M059J (cell line): ENCODE measurements around the gene ZNF697. TPM values are rescaled to one million over a fixed set of nuclear protein-coding genes. Genes with fewer than 3 reads are reported as not detected.

Experiments
- DNase-seq: peaks from one replicate; pipeline ENCODE4 v3.0.0-alpha.2; 2012; ENCODE audit warnings: low read depth
- total RNA-seq: library from RNA; depleted of rRNA; stranded (reverse); fragments of >200 nt; shearing (Covaris generic); gene quantifications from 2 replicates; pipeline ENCODE4 v1.2.3, GENCODE V29; 2014

The ZNF697 gene
- total RNA-seq, 1 experiment from 2014 or later: 5.2 TPM

DNA sequence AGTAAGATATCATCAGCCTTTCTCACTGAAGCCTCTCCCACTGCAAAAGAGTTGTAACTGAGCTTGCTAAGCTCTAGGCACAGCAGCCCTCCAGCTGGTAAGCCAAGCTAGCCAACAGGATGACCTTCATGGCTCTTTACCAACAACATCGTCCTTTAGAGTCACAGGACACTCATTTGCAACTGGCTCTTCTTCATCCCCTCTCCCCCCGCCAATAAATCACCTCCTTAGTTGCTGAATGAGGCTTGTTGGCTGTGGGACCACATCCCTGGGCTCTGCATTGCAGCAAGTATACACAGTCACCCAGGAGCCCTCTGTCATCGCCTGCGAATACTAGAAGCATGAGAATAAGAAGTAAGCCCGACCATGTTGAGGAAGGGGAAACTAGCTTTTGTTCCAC, 16.0 kb upstream of the ZNF697 start:
- DNase-seq: no peak

DNA sequence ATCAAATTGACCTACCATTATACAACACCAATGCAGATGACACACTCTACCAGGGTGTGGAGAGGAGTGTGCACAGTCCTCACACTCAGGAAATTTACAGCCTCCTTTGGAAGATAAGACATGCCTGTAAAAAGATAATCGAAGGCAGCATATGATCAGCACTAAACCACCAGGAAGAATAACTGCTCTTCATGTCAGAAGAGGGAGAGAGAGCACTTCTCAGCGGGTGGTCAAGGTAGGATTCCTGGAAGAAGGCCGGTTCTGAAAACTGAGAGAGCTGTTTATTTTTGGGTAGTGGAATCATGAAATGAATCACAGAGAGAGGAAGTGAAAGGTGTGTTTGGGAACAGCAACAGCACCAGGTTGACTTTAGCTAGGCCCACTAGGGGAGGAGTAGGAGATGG, 14.0 kb upstream of the ZNF697 start:
- DNase-seq: no peak

DNA sequence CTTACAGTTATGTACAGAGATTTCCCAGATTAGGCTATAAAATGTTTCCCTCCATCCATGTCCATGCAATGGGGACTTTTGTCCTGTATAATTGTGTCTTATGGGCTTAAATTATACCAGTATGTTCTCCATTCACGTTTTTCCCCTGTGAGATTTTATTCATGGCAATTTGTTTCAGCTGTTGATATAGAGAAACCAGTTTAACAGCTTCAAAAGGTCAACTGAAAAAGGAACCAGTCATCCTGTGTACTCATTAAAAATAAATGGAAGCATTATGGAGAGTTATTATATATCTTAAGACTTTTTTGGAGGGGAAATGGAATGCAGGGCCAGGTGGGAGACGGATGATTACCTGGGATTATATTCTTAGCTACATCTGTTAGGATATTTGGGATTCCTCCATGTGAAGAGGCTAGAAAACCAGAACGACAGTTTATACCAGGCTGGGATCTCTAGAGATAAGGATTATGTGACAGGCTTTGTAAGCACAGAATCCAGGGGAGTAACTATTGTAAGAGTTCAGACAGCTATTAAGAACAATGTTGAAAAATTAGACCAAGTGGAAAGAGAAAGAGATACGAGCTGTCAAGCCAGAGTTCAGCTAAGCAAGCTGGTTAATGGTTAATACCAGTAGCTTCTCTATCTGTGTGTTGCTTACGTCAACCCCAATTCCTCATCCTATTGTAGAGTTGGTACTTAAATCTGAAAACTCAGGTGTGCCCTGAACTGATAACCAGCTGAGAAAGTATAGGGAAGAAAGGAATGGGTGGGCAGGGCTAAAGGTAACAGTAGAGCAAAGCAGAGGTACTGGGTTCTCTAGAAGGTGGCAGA, 12.4 kb upstream of the ZNF697 start:
- no peak for DNase-seq

DNA sequence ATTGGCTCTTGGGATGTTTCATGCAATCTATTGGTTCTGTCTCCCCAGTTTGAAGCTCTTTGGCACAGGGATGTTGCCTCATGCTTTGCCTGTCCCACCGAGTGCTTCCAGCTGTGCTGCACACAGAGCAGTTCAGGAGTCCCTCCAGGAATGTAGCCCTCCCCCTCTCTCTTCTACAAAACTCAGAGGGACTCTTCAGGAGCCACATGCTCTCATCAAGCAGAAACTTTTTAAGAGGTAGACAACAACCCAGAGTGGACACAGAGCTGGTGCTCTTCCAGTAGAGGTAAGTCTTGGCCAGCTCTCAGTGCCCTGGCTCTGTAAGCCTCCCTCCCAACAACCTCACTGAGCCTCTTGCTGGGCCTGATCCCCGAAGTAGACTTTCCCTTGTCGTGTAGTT, 11.6 kb upstream of the ZNF697 start:
- DNase-seq: no peak

DNA sequence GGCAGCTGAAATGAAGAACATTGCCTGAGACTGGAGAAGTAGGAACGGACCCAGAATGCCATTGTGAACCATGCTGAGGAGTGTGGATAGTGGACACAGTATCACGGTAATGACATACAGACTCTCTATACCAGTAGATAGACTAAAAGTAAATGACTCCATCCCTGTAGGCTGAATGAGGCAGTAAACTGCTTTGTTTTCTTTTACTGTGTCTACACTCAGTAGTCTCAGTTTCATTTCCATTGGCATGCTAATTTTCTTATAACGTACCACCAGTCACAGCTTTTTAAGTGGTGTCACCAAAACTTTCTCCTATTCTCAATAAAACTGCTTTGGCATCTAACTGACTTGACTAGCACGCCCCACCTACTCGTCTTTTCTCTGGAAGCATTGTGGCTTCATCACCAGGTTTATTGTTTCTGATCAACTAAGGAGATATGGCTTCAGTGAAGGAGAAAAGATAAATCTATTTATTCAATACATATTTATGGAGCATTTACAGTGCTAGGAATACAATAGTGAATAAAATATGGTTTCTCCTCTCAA, 8.4 kb upstream of the ZNF697 start:
- DNase-seq: no peak

DNA sequence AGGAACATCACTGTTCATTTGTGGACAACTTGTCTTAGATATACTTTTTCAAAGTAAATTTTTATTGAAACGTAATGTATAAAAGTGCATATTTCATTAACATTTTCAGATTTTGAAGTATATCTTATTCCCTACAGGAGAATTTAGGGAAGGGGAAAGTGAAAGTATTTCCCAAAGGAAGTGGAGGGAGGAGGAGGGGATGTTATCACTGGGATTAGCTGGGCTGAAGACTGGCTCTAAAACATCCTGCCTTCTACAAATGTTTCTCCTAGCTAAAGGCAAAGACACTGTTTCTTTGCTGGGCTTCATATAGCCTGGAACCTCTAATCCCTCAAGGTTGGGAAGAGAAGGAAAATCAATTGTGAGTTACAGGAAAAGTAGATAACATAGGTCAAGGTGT, 7.1 kb upstream of the ZNF697 start:
- peak; percentile 28 for DNase-seq

DNA sequence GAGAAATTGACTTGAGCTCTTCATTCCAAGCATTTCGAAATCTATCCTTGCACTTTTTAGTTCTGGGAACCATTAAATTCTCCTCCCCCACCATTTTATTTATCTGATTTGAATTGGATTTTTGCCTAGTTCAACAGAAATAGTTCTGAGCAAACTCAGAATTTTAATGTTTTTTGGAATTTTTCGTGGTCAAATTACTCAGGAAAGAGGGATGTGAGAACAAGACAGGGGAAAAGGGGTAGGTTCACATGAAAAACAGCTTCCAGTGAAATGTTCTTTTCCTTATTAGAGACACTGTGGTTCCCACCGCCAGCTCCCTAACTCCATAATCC, 5.7 kb upstream of the ZNF697 start:
- no peak for DNase-seq

DNA sequence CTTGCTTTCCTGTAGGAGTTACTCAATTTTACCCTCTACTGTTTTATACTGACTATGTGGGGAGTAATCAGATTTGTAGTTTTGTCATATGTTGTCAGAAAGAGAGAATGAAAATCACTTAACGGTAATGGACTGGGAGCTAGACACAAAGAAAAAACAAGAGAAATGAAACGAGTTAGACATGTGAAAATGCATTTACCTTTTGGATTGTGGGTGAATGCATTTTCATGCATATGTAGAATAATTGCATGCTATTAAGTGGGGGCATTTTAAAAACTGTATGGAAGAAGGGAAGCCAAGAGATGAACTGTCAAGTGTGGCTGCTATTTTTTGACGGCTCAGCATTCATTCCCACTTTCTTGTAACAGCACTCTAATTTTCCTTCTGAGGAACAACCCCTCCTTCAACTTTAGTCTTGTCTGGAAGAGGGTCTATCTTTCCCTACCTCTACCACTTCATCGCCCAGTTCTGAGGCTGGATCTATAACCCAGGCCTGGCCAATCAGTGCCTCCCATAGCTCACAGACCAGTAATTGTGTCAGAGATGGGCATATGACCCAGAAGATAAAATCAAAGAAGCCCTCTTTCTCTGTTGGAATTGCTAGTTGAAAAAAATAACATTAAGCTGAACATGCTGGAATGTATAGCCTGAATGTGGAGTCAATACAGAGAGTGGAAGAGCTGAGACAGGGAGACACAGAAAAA, 5.2 kb upstream of the ZNF697 start:
- no peak for DNase-seq

DNA sequence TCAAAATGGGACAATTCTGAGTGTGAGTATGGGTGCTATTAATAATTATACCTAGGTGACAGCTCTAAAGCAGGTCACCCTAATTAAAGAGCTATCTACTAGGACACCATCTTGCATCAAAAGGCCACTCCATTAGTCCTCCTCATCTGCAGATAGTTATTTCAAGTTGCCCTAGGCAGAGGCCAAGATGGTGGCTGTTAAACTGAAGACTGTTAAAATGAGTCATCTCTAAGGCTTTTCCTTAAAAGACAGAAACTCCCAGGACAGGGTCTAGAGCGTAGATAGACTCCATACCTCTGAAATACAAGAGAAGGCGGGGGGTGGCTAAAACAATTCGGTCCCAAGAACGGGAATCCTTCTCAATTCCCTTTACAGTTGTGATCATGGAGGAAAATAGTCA, 4.5 kb upstream of the ZNF697 start:
- peak; percentile 29 for DNase-seq

DNA sequence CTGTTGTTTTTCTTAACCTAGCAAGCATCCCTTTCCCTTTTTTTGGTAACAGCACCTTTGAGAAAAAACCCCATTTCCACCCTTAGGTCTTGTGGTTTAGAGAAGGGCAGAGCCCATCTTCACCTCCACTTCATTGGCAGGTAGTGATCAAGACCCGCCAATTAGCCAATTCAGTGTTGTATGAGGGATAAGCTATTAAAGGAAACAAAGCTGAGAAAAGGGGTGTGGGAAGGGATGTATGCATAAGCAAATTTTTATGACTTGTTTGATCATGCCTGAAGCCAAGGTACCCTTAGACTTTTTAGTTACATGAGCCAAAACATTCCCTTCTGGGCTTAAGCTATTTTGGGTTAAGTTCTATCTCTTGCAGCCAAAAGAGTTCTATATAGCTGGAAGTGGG, 3.6 kb upstream of the ZNF697 start:
- no peak for DNase-seq

DNA sequence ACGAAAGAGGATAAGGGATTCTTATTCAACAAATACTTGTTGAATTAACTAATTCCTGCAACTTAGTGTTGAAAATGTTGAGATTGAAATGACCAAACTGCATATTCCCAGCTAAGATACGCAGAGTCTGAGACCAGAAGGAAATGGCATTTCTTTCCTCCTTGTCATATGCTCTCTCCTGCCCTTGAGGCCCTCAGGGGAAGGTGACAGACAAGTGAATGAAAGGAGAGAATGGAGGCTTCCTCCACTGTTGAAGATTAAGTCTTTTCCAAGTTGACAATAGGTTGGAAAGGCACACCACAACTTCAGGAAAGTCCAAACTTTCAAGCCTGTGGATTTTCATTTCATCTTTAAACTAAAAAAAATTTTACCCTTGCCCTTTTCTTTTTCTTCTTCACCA, 3.1 kb upstream of the ZNF697 start:
- peak; percentile 18 for DNase-seq

DNA sequence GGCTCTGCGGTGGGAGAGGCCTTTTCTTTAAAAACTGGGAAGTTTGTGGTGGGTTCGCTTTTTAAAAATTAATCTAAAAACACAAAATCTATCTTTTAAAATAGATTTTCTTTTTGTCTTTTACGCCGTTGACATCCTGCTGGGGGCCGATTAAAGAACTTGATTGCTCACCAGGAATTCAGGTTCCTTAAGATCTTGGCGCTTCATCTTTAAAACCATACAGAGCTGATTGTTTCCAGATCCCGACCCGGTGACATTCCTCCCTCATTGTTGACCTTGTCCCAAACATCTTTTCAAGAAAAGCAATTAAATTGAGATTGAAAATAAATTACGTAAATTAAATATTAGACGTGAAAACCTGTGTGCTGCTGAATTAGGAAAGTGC, 546 bp upstream of the ZNF697 start:
- DNase-seq: no peak

DNA sequence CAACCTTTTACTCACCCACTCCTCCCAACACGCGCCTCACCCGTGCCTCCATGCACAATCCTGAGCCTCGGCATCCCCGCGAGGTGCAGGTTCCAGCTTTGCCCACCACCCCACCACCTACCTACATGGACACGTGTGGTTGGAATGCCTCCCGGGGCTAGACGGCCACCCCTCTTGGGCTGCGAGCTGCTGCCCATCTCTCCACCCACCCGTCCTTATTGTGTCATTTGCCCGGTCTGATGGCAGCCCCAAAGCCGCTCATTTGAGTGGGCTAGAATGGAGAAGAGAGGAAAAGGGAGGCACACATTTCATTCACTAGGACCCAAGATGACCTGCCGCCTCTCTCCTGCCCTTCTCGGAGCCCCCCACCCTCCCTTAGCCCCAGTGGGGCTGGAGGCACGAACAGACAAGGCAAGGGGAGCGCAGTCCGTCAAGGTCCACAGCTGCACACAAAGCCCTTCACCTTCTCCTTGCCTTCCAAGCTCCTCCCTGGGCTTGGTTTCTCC, 785 bp downstream of the ZNF697 start:
- DNase-seq: no peak

DNA sequence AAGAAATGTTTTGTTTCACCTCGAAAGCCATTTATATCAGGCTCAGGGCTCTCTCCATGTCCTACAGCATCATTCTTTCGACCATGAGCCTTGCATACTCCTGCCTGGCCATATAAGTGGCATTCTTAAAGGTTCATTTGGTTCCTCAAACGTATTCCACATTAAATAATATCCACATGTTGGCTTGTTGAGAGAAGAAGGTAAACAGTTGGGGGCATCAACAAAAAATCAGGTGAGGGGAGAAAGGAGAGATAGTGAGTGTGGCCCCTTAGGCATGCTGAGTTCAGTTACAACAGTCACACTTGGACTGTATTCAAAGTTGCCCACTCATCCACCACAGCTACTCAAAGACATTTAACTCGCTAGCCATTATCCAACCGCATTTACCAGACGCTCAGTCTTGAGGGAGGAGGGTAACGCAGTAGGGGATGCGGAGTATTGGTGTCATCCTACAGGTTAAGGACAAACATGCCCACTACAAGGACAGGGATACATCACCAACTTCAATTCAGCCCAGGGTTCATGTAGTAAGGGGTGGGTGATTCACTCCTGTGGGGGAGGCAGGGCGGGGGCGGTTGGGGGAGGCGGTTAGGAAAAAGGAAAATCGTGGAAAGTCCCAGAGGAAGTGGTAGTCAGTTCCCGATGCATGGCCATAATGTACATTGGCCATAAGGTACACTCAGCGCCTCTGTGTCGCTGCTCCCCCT, 1.4 kb downstream of the ZNF697 start:
- DNase-seq: peak; percentile 60

DNA sequence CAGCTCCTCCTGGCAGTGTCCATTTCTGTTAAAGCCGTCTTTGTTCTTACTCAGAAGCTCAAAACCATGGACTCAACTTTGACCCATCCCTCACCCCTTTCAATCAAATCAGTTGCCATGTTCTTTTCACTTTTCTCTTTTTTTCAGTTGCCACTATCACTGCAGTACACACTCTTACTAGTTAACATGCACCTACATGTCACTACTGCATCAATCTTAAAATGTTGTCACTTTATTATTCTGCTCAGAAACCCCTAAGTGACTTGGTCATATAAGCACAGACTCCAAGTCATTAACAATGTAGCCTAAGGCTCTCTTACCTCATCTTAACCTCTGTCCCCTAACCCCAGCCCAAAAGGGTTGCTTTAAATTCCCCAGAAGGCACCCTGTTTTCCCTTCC, 9.0 kb downstream of the ZNF697 start:
- no peak for DNase-seq

DNA sequence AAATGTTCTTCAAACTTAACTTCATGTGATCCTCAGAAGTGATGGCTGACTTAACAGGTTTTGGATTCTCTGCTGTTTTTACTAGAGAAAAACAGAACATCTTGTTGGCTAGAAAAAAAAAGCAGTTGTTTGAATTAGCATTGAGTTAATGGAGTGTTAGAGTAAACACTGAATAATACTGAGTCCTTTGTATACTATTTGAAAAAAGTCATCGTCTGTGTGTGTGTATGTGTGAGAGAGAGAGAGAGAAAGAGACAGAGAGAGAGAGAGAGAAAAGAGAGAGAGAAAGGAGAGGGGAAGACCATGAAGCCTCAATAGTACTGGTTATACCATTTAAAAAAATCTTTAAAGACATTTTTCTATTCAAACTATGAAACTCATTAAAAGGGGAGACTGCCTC, 10.4 kb downstream of the ZNF697 start:
- no peak for DNase-seq

DNA sequence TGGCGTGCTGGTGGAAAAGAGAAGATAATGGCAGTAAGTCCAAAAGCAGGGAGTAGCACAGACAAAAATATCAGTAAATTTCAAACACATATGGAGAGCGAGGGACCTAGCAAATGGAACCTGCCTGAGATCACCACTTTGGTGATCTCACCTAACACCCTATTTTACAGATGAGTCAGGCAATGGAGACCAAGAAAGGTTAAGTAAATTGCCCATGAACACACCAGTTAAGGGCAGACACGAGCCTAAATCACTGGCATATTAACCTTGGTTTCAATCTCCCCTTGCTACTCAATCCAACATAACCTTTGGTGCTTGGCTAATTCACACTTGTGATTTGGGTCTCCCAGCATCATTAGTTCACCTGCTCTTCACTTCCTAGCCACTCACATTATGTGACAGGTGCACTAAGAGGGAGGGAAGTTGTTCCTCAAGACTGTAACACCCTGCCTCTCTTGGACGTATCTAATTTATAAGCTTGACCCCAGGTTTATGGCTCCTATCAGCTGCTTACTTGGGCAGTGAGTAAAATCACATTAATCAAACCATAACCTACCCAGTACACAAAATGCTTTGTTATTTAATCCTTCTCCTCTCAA, 11.5 kb downstream of the ZNF697 start:
- DNase-seq: no peak

DNA sequence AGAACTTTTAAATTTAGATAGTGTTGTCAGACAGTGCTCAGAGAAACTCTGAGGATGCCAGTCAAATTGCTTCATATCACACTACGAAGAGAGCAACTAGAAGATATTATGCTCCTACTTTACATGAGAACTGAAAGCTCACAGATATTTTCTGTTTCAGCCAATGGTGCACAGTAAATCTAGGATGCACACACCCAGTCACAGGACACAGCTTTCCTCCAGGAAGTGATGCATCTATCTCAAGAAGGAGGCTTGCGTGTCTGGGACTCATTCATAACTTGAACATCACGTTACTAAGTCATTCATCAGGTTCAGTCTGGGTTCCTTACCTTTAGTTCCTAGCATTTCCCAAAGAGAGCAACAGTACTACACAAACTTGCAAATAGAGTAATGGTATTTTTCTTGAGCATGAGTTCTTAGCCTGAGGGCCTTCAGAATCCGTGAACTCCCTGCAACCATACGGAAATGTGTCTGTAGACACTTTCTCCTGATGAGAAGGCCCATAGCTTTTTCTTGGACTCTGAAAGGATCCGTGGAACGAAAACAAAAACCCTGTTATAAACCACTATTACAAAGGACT, 12.2 kb downstream of the ZNF697 start:
- DNase-seq: no peak

DNA sequence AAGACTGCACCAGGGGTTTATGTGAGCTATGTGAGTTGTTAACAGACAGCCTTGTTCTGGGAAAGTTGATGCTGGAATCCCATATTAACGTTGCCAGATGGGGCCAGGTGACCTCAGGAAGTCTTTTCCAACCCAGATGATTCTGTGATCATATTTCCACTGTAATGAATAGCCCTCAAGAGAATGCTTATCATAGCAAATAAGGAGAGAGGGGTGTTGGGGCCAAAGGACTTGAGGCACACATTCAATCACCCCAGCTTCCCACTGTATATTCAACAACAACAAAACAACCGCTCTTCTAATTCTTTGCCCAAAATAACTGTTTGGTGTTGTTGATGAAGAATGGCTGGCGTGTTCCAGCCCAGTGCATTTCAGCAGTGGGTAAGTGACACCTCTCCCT, 14.1 kb downstream of the ZNF697 start:
- DNase-seq: no peak

DNA sequence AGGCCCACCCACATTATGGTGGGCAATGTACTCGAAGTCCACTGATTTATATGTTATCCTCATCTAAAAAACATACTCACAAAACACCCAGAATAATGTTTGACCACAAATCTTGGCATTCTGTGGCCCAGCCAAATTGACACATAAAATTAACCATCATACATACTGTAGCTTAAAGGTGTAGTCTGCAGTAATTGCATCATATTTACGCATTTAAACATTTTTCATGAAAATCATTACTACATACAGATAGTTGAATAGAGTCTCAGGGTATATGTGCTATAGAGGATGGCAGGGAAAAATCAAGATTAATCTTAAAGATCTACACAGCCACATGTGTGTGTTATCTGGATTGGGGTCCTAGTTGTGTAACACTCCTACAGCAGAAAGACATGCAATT, 14.5 kb downstream of the ZNF697 start:
- no peak for DNase-seq

DNA sequence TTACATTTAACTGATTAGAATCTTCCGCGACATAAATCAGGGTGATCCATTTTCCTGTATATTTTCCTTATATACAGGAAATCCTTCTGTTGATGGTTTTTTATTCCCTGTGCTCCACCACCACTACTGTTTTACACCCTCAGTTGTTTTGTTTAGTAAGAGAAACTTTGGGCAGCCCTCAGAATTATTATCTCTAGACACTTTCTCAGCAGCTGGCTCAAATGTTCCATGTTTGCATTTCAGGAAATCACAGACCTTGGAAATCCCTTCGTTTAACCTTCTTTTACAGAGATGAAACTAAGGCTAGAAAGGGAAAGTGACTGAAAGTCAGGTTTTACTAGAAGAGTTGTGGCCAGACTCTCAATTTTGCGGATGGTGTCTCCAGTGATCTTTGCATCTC, 15.2 kb downstream of the ZNF697 start:
- DNase-seq: no peak

DNA sequence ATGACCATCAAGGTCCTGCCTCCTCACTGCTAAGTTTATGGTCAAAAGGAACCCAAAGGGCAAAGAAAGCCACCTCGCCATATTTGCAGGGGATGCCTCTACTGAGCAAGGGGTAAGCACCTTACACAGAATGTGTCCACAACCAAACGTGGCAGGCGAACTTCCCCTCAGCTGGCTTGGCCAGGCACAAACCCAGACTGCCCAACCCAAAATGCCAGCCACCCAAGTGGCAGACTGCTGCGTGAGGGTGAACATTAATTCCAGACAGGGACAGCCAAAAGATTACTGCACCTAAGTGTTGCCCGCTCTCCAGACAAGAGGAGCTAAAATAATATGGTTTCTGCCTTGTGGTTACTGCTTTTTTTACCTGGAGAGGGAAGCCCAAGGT, 16.0 kb downstream of the ZNF697 start:
- DNase-seq: no peak
